Neural cell (in vitro differentiated cells): ENCODE measurements around the gene TMEFF1.

Experiments
- CTCF ChIP-seq: fragments of 450-650 bp; IDR thresholded peaks from 2 replicates; pipeline ENCODE4 v1.5.1; 2014; ENCODE audit warnings: antibody characterized with exemption, mild to moderate bottlenecking, moderate library complexity; ENCODE audit not compliant: poor library complexity, severe bottlenecking
- POLR2AphosphoS5 ChIP-seq: IDR thresholded peaks from 2 replicates; pipeline ENCODE4 v1.6.1; 2012
- RAD21 ChIP-seq: fragments of 450-650 bp; conservative IDR thresholded peaks from 2 replicates; pipeline ENCODE4 v1.6.1; 2014; ENCODE audit warnings: antibody characterized with exemption, mild to moderate bottlenecking, moderate library complexity

- peak; percentile 73 for TF ChIP-seq CTCF
- TF ChIP-seq POLR2AphosphoS5, result no peak
- peak; percentile 70 for TF ChIP-seq RAD21
These were observed 128.3 kb downstream of the TMEFF1 start for GRCh38 chr9:100601216-100601615.
